PC-3 (cell line): Measurements from ENCODE around the gene NRXN2. TPM values are rescaled to one million over a fixed set of nuclear protein-coding genes. Genes with fewer than 3 reads are reported as not detected.

Experiments
- ATAC-seq: fragments of 200-7000 bp; cut with Tn5 transposase; 2 replicates; pipeline ENCODE4 v1.9.1; 2020; ENCODE audit warnings: mild to moderate bottlenecking, moderate library complexity
- BruUV-seq: library from RNA; stranded (reverse); fragments of 400-500 nt; replicated peaks from 2 replicates; lab custom pipeline; 2021; lab: Mats Ljungman, UMichigan
- CTCF ChIA-PET: fragments of 300-600 bp; sonication (Branson Sonifier 250); formaldehyde crosslinking; loops from one replicate; lab custom pipeline; 2022; ENCODE audit warnings: antibody characterized with exemption; lab: Charles Lee
- POLR2A ChIA-PET: fragments of 300-600 bp; sonication (Branson Sonifier 250); formaldehyde crosslinking; loops from one replicate; lab custom pipeline; 2022; ENCODE audit warnings: antibody characterized with exemption; ENCODE audit not compliant: unreplicated experiment; lab: Charles Lee
- DNase-seq: peaks from one replicate; pipeline ENCODE4 v3.0.0-alpha.2; 2015
- H2AFZ ChIP-seq: fragments of 300-600 bp; sonication (generic); 2 replicates; pipeline ENCODE4 v1.6.0; 2016; ENCODE audit warnings: antibody characterized with exemption, low read length
- H3F3A ChIP-seq: fragments of 300-600 bp; sonication (generic); one replicate; pipeline ENCODE4 v1.6.0; 2017; ENCODE audit warnings: antibody characterized with exemption, low read length, control low read depth, mild to moderate bottlenecking; ENCODE audit not compliant: unreplicated experiment
- H3K27ac ChIP-seq: fragments of 300-600 bp; sonication (generic); 2 replicates; pipeline ENCODE4 v1.5.1; 2016; ENCODE audit warnings: mild to moderate bottlenecking, low read length
- H3K27me3 ChIP-seq: fragments of 300-600 bp; sonication (generic); 2 replicates; pipeline ENCODE4 v1.6.1; 2016; ENCODE audit warnings: low read length, mixed read lengths
- H3K36me3 ChIP-seq: fragments of 300-600 bp; sonication (generic); 2 replicates; pipeline ENCODE4 v1.6.1; 2016; ENCODE audit warnings: low read depth, mixed run types, low read length, mixed read lengths
- H3K4me1 ChIP-seq: fragments of 300-600 bp; sonication (generic); 2 replicates; pipeline ENCODE4 v1.5.1; 2016; ENCODE audit warnings: low read length; ENCODE audit not compliant: insufficient read depth
- H3K4me2 ChIP-seq: fragments of 300-600 bp; sonication (generic); 2 replicates; pipeline ENCODE4 v1.6.0; 2016; ENCODE audit warnings: low read length
- H3K4me3 ChIP-seq: fragments of 300-600 bp; sonication (generic); 2 replicates; pipeline ENCODE4 v1.5.1; 2016; ENCODE audit warnings: mild to moderate bottlenecking, low read length, mixed read lengths
- H3K79me2 ChIP-seq: fragments of 300-600 bp; sonication (generic); 2 replicates; pipeline ENCODE4 v1.6.1; 2017; ENCODE audit warnings: low read length, mixed read lengths
- H3K9ac ChIP-seq: fragments of 300-600 bp; sonication (generic); 2 replicates; pipeline ENCODE4 v1.6.0; 2016; ENCODE audit warnings: mild to moderate bottlenecking, low read length
- H3K9me2 ChIP-seq: fragments of 300-600 bp; sonication (generic); replicated peaks from 2 replicates; pipeline ENCODE4 v1.6.1; 2016; ENCODE audit warnings: mixed run types, low read length, mixed read lengths
- H3K9me3 ChIP-seq: fragments of 300-600 bp; sonication (generic); 2 replicates; pipeline ENCODE4 v1.6.1; 2016; ENCODE audit warnings: low read length, mixed read lengths
- H4K20me1 ChIP-seq: fragments of 300-600 bp; sonication (generic); 2 replicates; pipeline ENCODE4 v1.6.1; 2016; ENCODE audit warnings: low read length, mixed read lengths
- CTCF ChIP-seq: fragments of 300-600 bp; sonication (generic); conservative IDR thresholded peaks from 2 replicates; pipeline ENCODE4 v1.5.1; 2017; ENCODE audit warnings: antibody characterized with exemption, low read depth, mild to moderate bottlenecking, low read length
- EZH2 ChIP-seq: fragments of 300-600 bp; sonication (generic); IDR thresholded peaks from one replicate; pipeline ENCODE4 v1.6.1; 2017; ENCODE audit warnings: antibody characterized with exemption, mild to moderate bottlenecking, low read length; ENCODE audit not compliant: unreplicated experiment
- EZH2phosphoT487 ChIP-seq: fragments of 300-600 bp; sonication (generic); IDR thresholded peaks from 2 replicates; pipeline ENCODE4 v1.6.1; 2018; ENCODE audit warnings: mild to moderate bottlenecking, antibody characterized with exemption, low read length, borderline replicate concordance
- intact Hi-C: fragments of 100-400 bp; cut with micrococcal nuclease; formaldehyde crosslinking; loops from 2 replicates; pipeline ENCODE4 v1.9.0; 2023
- total RNA-seq: library from RNA; depleted of rRNA; stranded (reverse); fragments of >200 nt; gene quantifications from 2 replicates; pipeline ENCODE4 v1.2.3, GENCODE V29; 2014

Gene NRXN2
- total RNA-seq, 1 experiment from 2014 or later = not detected

DNA sequence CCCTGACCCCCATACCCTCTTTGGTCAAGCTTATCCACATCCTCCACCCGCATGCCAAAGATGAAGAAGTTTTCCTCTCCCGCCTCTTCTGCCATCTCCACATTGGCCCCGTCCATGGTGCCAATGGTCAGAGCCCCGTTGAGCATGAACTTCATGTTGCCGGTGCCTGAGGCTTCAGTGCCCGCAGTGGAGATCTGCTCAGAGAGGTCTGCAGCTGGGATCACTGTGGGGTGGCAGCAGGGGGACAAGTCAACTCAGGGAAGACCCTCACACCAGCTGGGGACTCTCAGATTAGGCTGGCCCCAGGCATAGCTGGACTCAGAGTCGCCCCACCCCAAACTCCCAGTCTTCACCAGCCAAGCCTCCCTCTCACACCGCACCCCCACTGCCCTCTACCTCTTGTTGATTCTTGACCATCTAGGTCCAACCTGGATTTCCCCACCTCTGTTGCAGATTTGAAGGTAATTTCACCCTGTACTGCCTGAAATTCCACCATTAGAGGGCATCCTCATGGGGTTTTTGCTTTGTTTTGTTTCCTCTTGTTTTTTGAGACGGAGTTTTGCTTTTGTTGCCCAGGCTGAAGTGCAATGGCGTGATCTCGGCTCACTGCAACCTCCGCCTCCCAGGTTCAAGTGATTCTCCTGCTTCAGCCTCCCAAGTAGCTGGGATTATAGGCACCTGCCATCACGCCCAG is 27.5 kb upstream of the NRXN2 start:
- Histone ChIP-seq H3K4me3 (no peak overlapping the region), H3K27me3 (peaks cover 3% of the 10 kb centered on the region), H4K20me1 (no peaks in the 10 kb centered on the region), H3K36me3 (no peaks in the 10 kb centered on the region), H3K79me2 (no peaks in the 10 kb centered on the region), H3F3A (no peaks in the 10 kb centered on the region), H3K9ac (no peak overlapping the region), H3K4me2 (no peak overlapping the region), H2AFZ (no peak overlapping the region), H3K9me3 (no peaks in the 10 kb centered on the region), H3K4me1 (no peaks in the 10 kb centered on the region), H3K27ac (no peak overlapping the region), H3K9me2 (no peaks in the 10 kb centered on the region)
- intact Hi-C loops = no loop called here
- BruUV-seq = no TSS peak
- TF ChIP-seq CTCF (0 out of 2 replicates have a peak, but pooled peaks have one; percentile 23), EZH2 (no peak)
- ChIA-PET CTCF (no interaction called here), POLR2A (no interaction called here)
- ATAC-seq (no peak), DNase-seq (no peak)

DNA sequence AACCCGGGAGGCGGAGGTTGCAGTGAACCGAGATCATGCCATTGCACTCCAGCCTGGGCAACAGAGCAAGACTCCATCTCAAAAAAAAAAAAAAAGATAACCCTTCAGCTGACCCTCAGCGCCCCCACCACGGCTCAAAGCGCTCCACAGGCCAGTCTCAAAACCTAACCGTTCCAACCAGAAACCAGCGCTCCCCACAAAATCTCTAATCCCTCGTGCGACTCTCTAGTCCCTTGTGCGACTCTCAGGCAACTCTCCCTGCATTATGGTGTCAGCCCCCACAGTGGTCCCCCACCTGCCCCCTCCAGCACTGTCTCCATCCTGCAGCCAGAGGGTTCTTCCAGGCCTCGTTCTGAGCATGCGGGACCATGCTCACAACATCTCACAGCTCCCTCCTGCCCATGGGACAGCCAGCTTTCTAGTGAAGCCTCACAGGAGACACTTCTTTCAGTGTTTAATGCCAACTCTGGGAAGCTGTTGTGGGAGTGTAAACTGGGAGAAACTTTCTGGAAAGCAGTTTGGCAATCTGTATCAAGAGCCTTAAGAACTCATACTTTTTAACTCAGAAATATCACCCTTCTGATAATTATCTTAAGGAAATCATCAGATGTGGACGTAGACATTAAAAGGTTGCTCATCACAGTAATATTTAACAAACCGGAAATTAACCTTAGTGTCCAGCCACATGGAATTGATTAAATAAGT is 25.1 kb upstream of the NRXN2 start:
- peaks cover 24% of the 10 kb centered on the region for H3K27me3 ChIP-seq
- no peak overlapping the region for H2AFZ ChIP-seq
- no peak overlapping the region for H3K4me3 ChIP-seq
- DNase-seq (no peak), ATAC-seq (no peak)
- H3K9ac ChIP-seq = no peak overlapping the region
- TF ChIP-seq EZH2 (no peak), EZH2phosphoT487 (no peak)
- H4K20me1 ChIP-seq = no peaks in the 10 kb centered on the region
- no peak overlapping the region for H3K27ac ChIP-seq
- H3K36me3 ChIP-seq = no peaks in the 10 kb centered on the region
- no peaks in the 10 kb centered on the region for H3F3A ChIP-seq
- H3K79me2 ChIP-seq = no peaks in the 10 kb centered on the region
- intact Hi-C loops = no loop called here
- BruUV-seq = no TSS peak
- H3K4me2 ChIP-seq = no peak overlapping the region
- H3K9me2 ChIP-seq = no peaks in the 10 kb centered on the region
- H3K9me3 ChIP-seq = no peaks in the 10 kb centered on the region
- ChIA-PET POLR2A (interaction anchor here (0.6 kb wide), 1 partner anchor 546 kb away, joined by 3 read pairs; no protein-coding TSS in a partner anchor), CTCF (no interaction called here)
- H3K4me1 ChIP-seq = peaks cover 11% of the 10 kb centered on the region

DNA sequence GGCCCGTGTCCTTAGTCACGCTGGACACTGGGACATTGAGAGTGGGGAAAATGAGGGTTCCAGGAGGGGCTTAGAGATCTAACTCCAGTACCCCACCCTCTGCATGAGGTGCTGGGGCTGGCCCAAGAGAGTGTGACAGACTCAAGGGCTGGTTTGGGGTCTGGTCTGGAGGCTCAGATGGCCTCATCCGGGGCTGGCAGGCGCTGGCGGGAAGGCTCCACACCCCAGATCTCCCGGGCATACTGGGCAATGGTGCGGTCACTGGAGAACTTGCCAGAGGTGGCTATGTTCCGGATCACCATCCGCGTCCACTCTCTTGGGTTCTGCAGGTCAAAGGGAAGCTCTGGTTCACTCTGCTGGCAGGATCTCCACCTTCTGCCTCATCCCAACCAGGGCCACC is 23.5 kb upstream of the NRXN2 start:
- Histone ChIP-seq H3K79me2 (no peaks in the 10 kb centered on the region), H2AFZ (no peak overlapping the region), H4K20me1 (no peaks in the 10 kb centered on the region), H3F3A (no peaks in the 10 kb centered on the region), H3K4me1 (peaks cover 13% of the 10 kb centered on the region), H3K9ac (no peak overlapping the region), H3K9me2 (no peaks in the 10 kb centered on the region), H3K27ac (no peak overlapping the region), H3K4me2 (no peak overlapping the region), H3K9me3 (no peaks in the 10 kb centered on the region), H3K27me3 (peaks cover 36% of the 10 kb centered on the region), H3K4me3 (no peak overlapping the region), H3K36me3 (no peaks in the 10 kb centered on the region)
- CTCF ChIA-PET = no interaction called here
- BruUV-seq = no TSS peak
- DNase-seq (no peak), ATAC-seq (no peak)
- intact Hi-C loops = no loop called here
- TF ChIP-seq EZH2phosphoT487 (no peak), EZH2 (no peak), CTCF (no peak)
- POLR2A ChIA-PET = no interaction called here
